ENCODE data around the gene FAM120A. TPM values are rescaled to one million over a fixed set of nuclear protein-coding genes. Genes with fewer than 3 reads are reported as not detected.

Gene FAM120A
- total RNA-seq, 6 donors from 2014 or later: 102 to 137 (median 109) TPM

- WGBS, 2 donors: 51 to 64% methylated on average over 7 of the region's 7 CpGs
- Histone ChIP-seq H3K27ac (peak overlapping the region in 3 of 4 donors; percentile 48 to 84 (median 50)), H3K4me1 (peaks cover 50 to 83% (median 69%) of the 10 kb centered on the region in 4 donors), H3K9me3 (no peaks in the 10 kb centered on the region), H3K36me3 (peaks cover 0 to 3% (median 0%) of the 10 kb centered on the region in 4 donors), H3K4me3 (no peak overlapping the region), H3K27me3 (no peaks in the 10 kb centered on the region)
- TF ChIP-seq EP300 (IDR thresholded peaks at IDR 0.05) (no peak), POLR2A (IDR thresholded peaks at IDR 0.05) (no peak), CTCF (IDR thresholded peaks at IDR 0.05) (no peak), POLR2AphosphoS5 (IDR thresholded peaks at IDR 0.05) (no peak)
- DNase-seq (no peak), ATAC-seq (ENCODE audit: low FRiP score in 2 of 2) (no peak)
These were observed 15.1 kb downstream of the FAM120A start for GRCh38 chr9:93466416-93467061.

GRCh38 chr9:93467062-93467416, 15.6 kb downstream of the FAM120A start:
- 20 to 21% methylated on average over 3 of the region's 3 CpGs for WGBS, 2 donors
- DNase-seq (no peak), ATAC-seq (ENCODE audit: low FRiP score in 2 of 2) (no peak)
- no peaks in the 10 kb centered on the region for H3K9me3 ChIP-seq
- no peak overlapping the region for H3K4me3 ChIP-seq
- peaks cover 0 to 7% (median 0%) of the 10 kb centered on the region in 4 donors for H3K36me3 ChIP-seq
- TF ChIP-seq POLR2AphosphoS5 (IDR thresholded peaks at IDR 0.05): no peak
- TF ChIP-seq POLR2A (IDR thresholded peaks at IDR 0.05): no peak
- TF ChIP-seq CTCF (IDR thresholded peaks at IDR 0.05): no peak
- TF ChIP-seq EP300 (IDR thresholded peaks at IDR 0.05): no peak
- peak overlapping the region; percentile 25 to 84 (median 46) for H3K27ac ChIP-seq
- peaks cover 50 to 78% (median 71%) of the 10 kb centered on the region in 4 donors for H3K4me1 ChIP-seq
- H3K27me3 ChIP-seq: no peaks in the 10 kb centered on the region

GRCh38 chr9:93467462-93467861, 16.0 kb downstream of the FAM120A start:
- Histone ChIP-seq H3K9me3 (no peaks in the 10 kb centered on the region), H3K36me3 (peaks cover 0 to 7% (median 0%) of the 10 kb centered on the region in 4 donors), H3K27me3 (no peaks in the 10 kb centered on the region), H3K4me1 (peaks cover 50 to 74% (median 70%) of the 10 kb centered on the region in 4 donors), H3K4me3 (no peak overlapping the region), H3K27ac (peak overlapping the region; percentile 25 to 84 (median 46))
- WGBS, 2 donors: 63 to 65% methylated on average over 3 of the region's 3 CpGs
- no peak for TF ChIP-seq CTCF (IDR thresholded peaks at IDR 0.05)
- no peak for TF ChIP-seq POLR2A (IDR thresholded peaks at IDR 0.05)
- TF ChIP-seq POLR2AphosphoS5 (IDR thresholded peaks at IDR 0.05): no peak
- no peak for TF ChIP-seq EP300 (IDR thresholded peaks at IDR 0.05)
- DNase-seq (no peak), ATAC-seq (ENCODE audit: low FRiP score in 2 of 2) (no peak)

- TF ChIP-seq EP300 (IDR thresholded peaks at IDR 0.05) (no peak), CTCF (IDR thresholded peaks at IDR 0.05) (no peak), POLR2A (IDR thresholded peaks at IDR 0.05) (no peak), POLR2AphosphoS5 (IDR thresholded peaks at IDR 0.05) (no peak)
- no peaks in the 10 kb centered on the region for H3K9me3 ChIP-seq
- peaks cover 49 to 72% (median 67%) of the 10 kb centered on the region in 4 donors for H3K4me1 ChIP-seq
- no peak for DNase-seq
- peak; percentile 61 to 87 for ATAC-seq (ENCODE audit: low FRiP score in 2 of 2)
- H3K36me3 ChIP-seq: peaks cover 0 to 11% (median 2%) of the 10 kb centered on the region in 4 donors
- peak overlapping the region; percentile 42 to 84 (median 80) for H3K27ac ChIP-seq
- H3K4me3 ChIP-seq: peak overlapping the region in 1 of 4 donors; percentile 11
- no peaks in the 10 kb centered on the region for H3K27me3 ChIP-seq
- WGBS, 2 donors: 26 to 28% methylated on average over 5 of the region's 5 CpGs
These were observed 17.4 kb downstream of the FAM120A start for GRCh38 chr9:93468763-93469456.

All from upper lobe of left lung (tissue), 6 donors.